ENCODE measurements around the gene GCA. TPM values are rescaled to one million over a fixed set of nuclear protein-coding genes. Genes with fewer than 3 reads are reported as not detected.

GCA gene
- total RNA-seq, 1 experiment from 2014 or later = 7.0 TPM

GRCh38 chr2:162317058-162317742 lies 26.7 kb upstream of the GCA start:
- POLR2A ChIA-PET (ENCODE audit: low non-redundant PET) = no interaction called here
- intact Hi-C loops (cut with micrococcal nuclease; ENCODE audit: unreplicated experiment) = no loop called here
- Histone ChIP-seq H3K27ac (ENCODE audit: low read depth, low read length, poor library complexity, severe bottlenecking) (no peak overlapping the region), H3K4me1 (ENCODE audit: insufficient read depth, low read length, poor library complexity, severe bottlenecking) (no peaks in the 10 kb centered on the region), H3K9me3 (ENCODE audit: low read depth, low read length, poor library complexity, severe bottlenecking) (no peaks in the 10 kb centered on the region), H3K27me3 (replicated peaks; ENCODE audit: insufficient read depth, low read depth, low read length, poor library complexity) (no peaks in the 10 kb centered on the region), H3K4me3 (ENCODE audit: low read depth, low read length, poor library complexity, severe bottlenecking) (peak overlapping the region; percentile 77), H3K36me3 (ENCODE audit: insufficient read depth, low read length, poor library complexity, severe bottlenecking) (no peaks in the 10 kb centered on the region)
- BruUV-seq (replicated peaks) = no TSS peak
- no peak for DNase-seq (ENCODE audit: low spot score)
- no peak for TF ChIP-seq EZH2 (IDR thresholded peaks at IDR 0.05; ENCODE audit: borderline replicate concordance, low read depth, low read length, poor library complexity, severe bottlenecking)
- no peak for TF ChIP-seq CTCF (conservative IDR thresholded peaks at IDR 0.05; ENCODE audit: low read depth, low read length)
- CTCF ChIA-PET = no interaction called here

- TF ChIP-seq CTCF (conservative IDR thresholded peaks at IDR 0.05; ENCODE audit: low read depth, low read length) (no peak), EZH2 (IDR thresholded peaks at IDR 0.05; ENCODE audit: borderline replicate concordance, low read depth, low read length, poor library complexity, severe bottlenecking) (no peak)
- no peaks in the 10 kb centered on the region for H3K27me3 ChIP-seq (replicated peaks; ENCODE audit: insufficient read depth, low read depth, low read length, poor library complexity)
- H3K36me3 ChIP-seq (ENCODE audit: insufficient read depth, low read length, poor library complexity, severe bottlenecking) = no peaks in the 10 kb centered on the region
- DNase-seq (ENCODE audit: low spot score) = peak; percentile 12
- H3K4me1 ChIP-seq (ENCODE audit: insufficient read depth, low read length, poor library complexity, severe bottlenecking) = no peaks in the 10 kb centered on the region
- ChIA-PET CTCF (interaction anchor here (0.6 kb wide), 1 partner anchor 944 kb away, joined by 3 read pairs; no protein-coding TSS in a partner anchor), POLR2A (ENCODE audit: low non-redundant PET) (no interaction called here)
- intact Hi-C loops (cut with micrococcal nuclease; ENCODE audit: unreplicated experiment) = no loop called here
- BruUV-seq (replicated peaks) = TSS peak; percentile 35
- H3K27ac ChIP-seq (ENCODE audit: low read depth, low read length, poor library complexity, severe bottlenecking) = peak overlapping the region; percentile 60
- peak overlapping the region; percentile 77 for H3K4me3 ChIP-seq (ENCODE audit: low read depth, low read length, poor library complexity, severe bottlenecking)
- no peaks in the 10 kb centered on the region for H3K9me3 ChIP-seq (ENCODE audit: low read depth, low read length, poor library complexity, severe bottlenecking)
Measured at GRCh38 chr2:162317861-162318327, 26.0 kb upstream of the GCA start.

GRCh38 chr2:162318328-162319180 lies 25.4 kb upstream of the GCA start, which contains the start of gene IFIH1:
Gene IFIH1, minus strand, starts transcription at chr2:162318684. Its CDS starts 377 bp downstream, at chr2:162318307.
- DNase-seq (ENCODE audit: low spot score) = peak; percentile 91
- H3K27ac ChIP-seq (ENCODE audit: low read depth, low read length, poor library complexity, severe bottlenecking) = peak within 1 kb of the TSS; percentile 60
- intact Hi-C loops (cut with micrococcal nuclease; ENCODE audit: unreplicated experiment) = no loop called here
- peak within 1 kb of the TSS; percentile 77 for H3K4me3 ChIP-seq (ENCODE audit: low read depth, low read length, poor library complexity, severe bottlenecking)
- no peaks in the 10 kb centered on the region for H3K4me1 ChIP-seq (ENCODE audit: insufficient read depth, low read length, poor library complexity, severe bottlenecking)
- TF ChIP-seq CTCF (conservative IDR thresholded peaks at IDR 0.05; ENCODE audit: low read depth, low read length) (peak; percentile 55), EZH2 (IDR thresholded peaks at IDR 0.05; ENCODE audit: borderline replicate concordance, low read depth, low read length, poor library complexity, severe bottlenecking) (no peak)
- no peaks in the 10 kb centered on the region for H3K27me3 ChIP-seq (replicated peaks; ENCODE audit: insufficient read depth, low read depth, low read length, poor library complexity)
- no peaks in the 10 kb centered on the region for H3K36me3 ChIP-seq (ENCODE audit: insufficient read depth, low read length, poor library complexity, severe bottlenecking)
- H3K9me3 ChIP-seq (ENCODE audit: low read depth, low read length, poor library complexity, severe bottlenecking) = no peaks in the 10 kb centered on the region
- ChIA-PET POLR2A (ENCODE audit: low non-redundant PET) (no interaction called here), CTCF (interaction anchor here (0.6 kb wide), 1 partner anchor 944 kb away, joined by 3 read pairs; no protein-coding TSS in a partner anchor)
- no TSS peak for BruUV-seq (replicated peaks)
